GM12891 (cell line): ENCODE data around the gene ZNF425.

Experiments
- POLR2A ChIP-seq: IDR thresholded peaks from 2 replicates; pipeline ENCODE4 v1.6.1; 2011; ENCODE audit warnings: low read depth, low read length, control low read depth
- POLR2AphosphoS5 ChIP-seq: IDR thresholded peaks from 2 replicates; pipeline ENCODE4 v1.6.1; 2011; ENCODE audit warnings: low read depth, low read length, control low read depth
- TAF1 ChIP-seq: IDR thresholded peaks from 2 replicates; pipeline ENCODE4 v1.6.1; 2011; ENCODE audit warnings: low read depth, low read length, control low read depth

DNA sequence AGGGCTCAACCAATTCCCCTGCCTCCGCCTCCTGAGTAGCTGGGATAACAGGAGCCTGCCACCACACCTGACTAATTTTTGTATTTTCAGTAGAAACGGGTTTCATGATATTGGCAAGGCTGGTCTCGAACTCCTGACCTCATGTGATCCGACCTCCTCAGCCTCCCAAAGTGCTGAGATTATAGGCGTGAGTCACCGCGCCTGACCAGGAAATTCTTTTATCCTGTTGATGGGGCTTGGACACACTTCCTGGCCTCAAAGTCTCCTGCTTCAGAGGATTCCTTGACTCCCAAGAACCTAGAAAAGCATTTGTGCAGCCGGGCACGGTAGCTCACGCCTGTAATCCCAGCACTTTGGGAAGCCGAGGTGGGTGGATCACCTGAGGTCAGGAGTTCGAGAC is 16.2 kb downstream of the ZNF425 start:
- TF ChIP-seq POLR2A (no peak), POLR2AphosphoS5 (no peak), TAF1 (no peak)
